ENCODE data around the gene GTPBP4.

The GTPBP4 gene

DNA sequence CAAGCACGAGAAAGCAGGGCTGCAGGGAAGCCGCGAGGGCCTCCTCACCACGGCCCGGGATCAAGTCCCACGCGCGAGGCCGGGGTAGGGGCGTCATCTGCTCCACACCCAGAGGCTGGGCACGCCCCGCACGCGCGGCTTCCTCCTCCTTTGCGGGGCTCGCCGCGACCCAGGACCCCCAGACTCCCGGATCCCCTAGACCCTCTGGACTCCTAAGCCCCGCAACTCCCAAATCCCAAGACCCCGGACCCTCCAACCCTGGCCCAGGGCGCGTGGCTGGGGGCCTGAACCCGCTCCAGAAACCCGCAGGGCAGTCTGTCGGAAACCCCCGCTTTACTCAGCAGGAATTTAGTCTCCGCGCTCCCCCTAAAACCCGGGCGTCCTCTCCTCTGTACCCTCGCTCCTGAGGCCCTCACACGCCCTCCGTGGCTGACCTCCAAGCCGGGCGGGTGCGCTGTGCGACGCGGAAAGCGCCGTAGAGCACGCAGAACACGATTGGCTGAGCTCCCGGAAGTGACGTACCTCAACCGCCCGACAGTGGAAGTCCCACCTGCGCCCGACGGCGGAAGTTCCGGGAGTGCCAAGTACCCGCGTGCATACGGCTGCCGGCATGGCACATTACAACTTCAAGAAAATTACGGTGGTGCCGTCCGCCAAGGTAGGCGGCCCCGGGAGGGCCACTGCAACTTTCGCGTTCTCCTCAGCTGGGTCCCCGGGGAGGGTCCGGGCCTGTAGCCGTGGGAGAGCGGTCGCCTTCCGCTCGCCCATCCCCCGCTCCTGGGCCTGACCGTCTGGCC lies at the start of gene GTPBP4:
Gene GTPBP4 (plus strand): TSS at position 565 of the 797 bp plus-strand sequence. CDS start 46 bp downstream, at position 611.
- peak; percentile 89 for DNase-seq

GRCh38 chr10:938941-939678 lies 49.1 kb upstream of the GTPBP4 start:
- no peak for DNase-seq

GRCh38 chr10:943334-944033 lies 44.8 kb upstream of the GTPBP4 start:
- DNase-seq, result no peak

DNA sequence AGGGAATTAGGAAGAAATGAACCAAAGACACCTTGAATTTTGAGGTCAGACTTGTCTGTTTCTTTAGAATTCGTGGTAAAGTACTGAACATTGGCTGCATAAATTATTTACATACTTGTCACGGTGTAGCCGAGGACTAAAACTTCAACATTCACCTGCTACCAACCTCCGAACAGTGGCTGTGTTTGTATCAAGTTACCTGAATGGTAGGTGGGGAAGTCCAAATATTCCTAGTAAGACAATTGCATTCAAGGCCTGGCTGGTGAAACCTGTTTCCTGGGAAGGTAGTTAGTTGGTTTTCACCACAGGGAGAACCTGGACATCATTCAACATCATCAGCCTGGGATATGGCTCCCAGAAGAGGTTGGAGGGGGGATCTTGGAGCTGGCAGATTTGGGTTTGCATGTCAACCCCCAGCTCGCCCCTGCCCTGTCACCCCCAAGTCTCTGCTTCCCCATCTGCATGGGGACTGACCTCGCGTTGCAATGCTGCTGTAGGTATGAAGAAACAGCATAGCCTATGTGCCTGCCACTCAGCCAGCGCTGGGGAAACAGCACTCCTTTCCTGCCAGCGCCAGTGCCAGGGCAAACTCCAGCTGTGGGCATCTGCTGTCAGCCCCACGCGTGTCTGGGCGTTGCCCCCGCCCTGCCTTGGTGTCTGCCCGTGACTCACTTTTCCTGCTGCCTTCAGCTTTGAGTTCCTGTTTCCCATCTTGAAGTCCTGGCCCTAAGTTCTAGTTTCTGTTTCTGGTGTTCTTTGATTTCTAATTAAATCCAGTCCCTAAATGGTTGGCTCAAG lies 44.0 kb upstream of the GTPBP4 start:
- no peak for DNase-seq

DNA sequence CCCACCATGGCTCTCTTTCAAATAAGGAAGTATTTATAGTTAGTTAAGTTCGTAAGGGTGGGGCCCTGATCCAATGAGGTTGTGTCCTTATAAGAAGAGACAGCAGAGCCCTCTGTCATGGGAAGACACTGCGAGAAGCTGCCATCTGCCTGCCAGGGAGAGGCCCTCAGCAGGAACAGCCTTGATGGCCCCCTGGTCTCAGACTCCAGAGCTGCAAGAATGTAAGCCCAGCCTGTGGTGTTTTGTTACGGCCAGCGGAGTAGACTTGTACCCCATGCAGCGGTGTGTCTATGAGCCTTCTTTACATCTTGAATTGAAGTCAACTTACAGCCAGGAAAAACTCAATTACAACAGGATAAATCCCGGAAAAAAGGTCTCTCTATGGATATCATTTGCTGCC lies 42.5 kb upstream of the GTPBP4 start:
- no peak for DNase-seq

- no peak for DNase-seq
Measured at GRCh38 chr10:947051-947450, 41.2 kb upstream of the GTPBP4 start.

- DNase-seq, result no peak
Measured at GRCh38 chr10:947881-948280, 40.4 kb upstream of the GTPBP4 start.

GRCh38 chr10:948347-948746 lies 39.9 kb upstream of the GTPBP4 start:
- no peak for DNase-seq

DNA sequence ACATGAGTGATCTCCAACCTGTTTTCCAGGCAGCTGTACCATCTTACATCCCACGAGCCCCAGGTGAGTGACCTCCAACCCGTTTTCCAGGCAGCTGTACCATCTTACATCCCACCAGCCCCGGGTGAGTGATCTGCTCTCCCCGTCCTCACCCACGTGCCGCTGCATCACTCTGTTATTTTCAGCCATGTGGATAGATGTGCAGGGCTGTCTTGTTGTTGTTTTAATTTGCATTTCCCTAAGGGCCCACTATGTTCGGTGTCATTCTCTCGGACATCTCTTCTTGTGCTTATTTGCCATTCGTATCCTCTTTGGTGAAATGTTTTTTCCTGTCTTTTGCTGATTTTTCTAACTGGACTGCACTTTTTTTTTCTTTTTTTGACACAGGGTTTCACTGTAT lies 38.8 kb upstream of the GTPBP4 start:
- DNase-seq, result no peak

DNA sequence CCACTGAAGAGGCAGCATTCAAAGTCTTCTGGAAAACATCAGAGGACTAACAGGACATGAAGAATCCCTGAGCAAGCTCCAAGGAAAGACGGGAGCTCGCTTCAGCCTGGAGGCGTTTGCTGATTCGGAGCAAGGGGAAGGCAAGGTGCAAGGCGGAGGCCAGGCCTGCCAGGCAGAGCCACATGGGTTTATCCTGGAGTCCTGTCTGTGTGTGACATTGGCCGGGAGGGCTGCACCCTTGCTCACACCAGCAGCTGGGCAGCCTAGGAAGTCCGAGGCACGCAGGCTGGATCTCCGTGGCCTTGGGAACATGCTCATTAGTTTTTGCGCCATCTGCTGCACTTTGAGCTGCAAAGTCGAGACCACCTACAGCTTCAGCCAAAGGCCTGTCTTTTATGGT lies 34.4 kb upstream of the GTPBP4 start:
- no peak for DNase-seq

DNA sequence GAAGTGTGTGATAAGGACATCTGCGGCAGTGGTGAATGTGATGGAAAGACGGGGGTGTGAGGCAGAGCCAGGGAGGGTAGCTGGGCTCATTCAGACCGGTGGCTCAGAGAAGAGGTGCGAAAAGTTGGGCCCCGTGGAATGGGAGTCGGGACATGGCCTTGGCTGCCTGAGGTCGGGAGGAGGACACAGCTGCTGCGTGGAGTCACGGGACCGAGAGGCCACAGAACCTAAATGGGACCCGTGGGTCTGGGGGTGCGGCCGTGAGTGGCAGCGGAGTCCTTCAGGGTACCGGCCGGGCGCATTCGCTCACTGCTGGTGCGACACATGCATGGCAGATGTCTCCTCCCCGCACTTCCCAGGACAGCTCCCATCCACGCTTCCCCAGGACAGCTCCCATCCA lies 33.8 kb upstream of the GTPBP4 start:
- DNase-seq, result no peak

DNA sequence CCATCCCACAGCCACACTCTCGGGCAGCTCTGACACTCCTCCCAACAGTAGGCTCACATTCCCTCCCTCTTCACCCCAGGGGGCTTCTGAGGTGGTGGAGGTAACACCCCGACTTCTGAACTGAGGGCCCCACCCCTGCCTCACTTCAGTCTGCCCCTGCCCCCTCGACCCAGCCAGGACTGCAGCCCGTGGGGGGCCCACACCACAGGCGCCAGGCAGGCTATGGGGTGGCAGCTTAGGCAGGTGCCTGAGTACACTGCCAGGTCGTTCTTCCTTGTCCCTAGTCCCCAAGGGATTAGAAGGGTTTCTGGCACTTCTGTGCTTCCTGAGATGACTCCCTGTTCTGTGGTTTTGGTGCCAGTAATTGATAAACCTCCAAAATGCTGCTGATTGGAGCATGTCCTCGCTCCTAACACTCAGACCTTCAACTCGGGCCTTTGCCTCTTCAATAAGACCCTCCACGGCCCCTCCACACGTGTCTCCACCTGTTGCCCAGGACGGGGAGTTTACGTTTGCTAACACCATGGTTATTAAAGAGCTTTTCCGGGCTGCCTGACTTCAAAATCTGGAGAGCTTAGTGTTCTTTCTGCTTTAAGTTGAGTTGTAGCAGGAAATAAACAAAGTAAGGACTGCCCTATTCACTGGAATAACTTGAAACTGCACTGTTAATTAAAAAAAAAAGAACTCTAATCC lies 33.0 kb upstream of the GTPBP4 start:
- peak; percentile 2 for DNase-seq

DNA sequence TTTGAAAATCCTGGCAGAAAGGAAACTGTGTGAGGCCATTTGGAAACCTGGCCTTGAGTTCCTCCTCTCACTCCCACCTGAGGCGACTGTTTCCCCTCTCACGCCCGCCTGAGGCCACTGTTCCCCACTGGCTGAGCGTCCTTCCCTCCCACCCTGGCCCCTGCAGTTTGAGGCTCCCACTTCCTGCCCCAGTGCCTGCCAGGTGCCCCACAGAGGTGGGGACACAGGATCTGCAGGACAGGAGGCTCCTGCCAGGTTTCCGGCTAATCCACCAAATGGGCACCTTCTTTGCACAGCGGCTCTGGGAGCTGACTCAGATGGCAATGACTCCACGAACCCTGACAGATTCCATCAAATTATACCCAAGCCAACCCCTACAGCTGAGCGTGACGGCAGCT lies 32.4 kb upstream of the GTPBP4 start:
- DNase-seq, result no peak

DNA sequence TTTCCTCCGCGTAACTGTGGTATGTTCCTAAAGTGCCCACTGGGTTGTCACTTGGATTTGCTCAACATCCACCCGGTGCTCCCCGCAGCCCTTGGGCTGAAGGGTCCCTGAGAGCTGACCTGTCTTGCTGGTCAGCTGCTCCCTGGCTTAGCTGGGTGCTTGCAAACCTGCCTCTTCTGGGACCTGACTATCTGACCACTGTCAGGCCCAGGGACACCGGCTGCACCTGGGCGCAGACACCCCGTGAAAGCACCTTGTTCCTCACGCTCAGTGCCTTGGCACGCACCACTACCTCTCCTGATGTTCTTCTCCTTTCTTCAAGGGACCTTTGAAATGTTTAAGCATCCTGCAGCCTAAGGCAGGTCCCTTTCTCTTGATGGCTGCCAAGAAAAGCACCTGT lies 30.1 kb upstream of the GTPBP4 start:
- no peak for DNase-seq

- DNase-seq, result no peak
Measured at GRCh38 chr10:958856-959255, 29.4 kb upstream of the GTPBP4 start.

- DNase-seq, result no peak
Measured at GRCh38 chr10:962342-962741, 25.9 kb upstream of the GTPBP4 start.

DNA sequence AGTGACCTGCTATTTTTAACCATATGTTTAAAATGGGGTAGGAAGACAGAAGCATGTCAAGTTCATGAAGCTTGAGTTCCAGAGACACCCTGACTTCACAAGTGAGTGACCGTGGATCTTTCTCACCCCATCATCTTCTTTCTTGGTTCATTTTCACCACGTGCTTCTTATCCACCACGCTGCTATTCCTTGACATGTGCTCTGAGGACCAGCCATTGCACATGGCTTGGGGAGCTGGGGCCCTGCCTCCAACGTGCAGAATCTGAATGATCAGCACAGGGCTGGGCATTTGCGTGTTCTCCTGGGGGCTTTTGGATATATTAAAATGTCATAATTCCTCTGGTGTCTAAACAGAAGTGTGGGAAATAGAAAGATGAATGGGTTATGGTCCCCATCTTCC lies 25.0 kb upstream of the GTPBP4 start:
- no peak for DNase-seq

DNA sequence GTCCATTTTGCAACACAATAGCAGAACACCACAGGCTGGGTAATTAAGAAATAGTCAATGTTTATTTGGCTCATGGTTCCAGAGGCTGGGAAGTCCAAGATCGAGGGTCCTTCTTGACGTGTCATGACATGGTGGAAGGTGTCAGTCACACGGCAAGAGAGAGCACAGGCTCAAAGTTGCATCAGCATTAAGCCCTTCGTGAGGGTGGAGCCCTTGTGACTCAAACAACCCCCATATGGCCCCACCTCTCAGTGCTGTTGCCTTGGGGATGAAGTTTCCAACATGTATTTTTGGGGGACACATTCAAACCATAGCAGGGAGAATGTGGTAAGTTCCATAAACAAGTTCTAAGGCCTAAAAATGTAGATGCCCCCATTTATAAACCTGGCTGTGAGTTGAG lies 24.6 kb upstream of the GTPBP4 start:
- DNase-seq, result no peak

DNA sequence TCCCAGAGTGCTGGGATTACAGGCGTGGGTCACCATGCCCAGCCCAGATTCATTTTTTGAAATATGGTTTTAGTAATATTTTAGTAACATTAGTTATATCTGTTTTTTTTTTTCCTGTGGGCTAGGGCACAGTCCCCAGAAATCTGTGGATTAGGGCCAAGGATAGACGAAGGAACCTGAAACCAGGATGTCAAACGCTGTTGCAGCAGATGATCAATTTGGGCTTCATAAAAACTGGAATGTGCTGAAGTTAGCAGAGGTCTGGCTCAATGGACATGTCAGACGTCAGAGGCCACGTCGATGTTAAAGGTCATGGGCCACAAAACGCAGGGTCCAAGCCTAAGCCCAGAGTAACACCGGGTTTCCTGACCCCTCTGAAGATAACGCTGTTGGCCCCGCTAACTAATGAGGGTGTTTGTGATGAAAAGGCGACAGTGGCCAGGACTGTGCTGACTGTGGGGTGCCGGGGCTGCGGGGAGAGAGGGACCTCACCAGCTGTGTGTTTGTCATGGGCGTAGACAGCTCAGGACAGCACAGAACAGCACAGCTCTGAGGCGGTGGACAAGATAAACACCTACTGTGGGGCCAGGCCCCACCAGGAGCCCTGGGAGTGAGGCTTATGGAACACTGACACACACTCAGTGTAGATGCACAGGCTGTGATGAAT lies 23.8 kb upstream of the GTPBP4 start:
- DNase-seq, result no peak

- DNase-seq, result no peak
Measured at GRCh38 chr10:964988-965417, 23.2 kb upstream of the GTPBP4 start.

DNA sequence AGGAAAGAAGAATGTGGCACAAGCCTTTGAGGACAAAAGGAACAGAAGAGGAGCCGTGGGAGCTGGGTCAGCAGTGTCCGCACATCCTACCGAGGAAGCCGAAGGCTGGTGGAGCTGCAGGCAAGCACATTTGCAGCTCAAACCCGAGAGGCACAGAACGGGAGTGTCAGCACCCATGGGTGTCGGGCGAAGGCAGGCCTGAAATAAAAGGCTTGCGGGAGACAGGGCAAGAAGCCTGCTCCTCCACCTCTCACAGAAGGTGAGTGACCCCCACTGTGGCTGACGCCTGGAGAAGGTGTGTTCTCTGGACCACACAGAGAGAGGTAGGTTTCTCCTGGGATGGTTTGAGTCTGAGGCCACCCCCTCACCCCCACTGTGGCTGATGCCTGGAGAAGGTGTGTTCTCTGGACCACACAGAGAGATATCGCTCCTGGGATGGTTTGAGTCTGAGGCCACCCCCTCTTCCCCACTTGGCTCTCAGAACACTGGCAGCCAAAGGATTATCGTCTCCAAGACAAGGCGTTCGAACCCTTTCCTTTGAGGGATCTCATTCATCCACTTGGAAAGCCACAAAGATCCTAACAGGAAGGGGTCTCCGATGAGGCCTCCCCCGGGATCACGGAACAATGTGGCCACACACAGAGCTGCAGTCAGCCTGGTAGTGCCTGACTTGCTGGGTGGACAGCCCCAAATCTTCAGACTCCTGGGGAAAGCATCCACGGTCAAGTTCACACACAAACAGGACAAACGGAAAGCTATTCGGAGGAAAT lies 21.6 kb upstream of the GTPBP4 start:
- no peak for DNase-seq

All from NCI-H2029 (cell line).